WTC11 (cell line): ENCODE data around the gene PHC2. TPM values are rescaled to one million over a fixed set of nuclear protein-coding genes. Genes with fewer than 3 reads are reported as not detected.

Experiments used
- ATAC-seq: fragments of 200-7000 bp; cut with Tn5 transposase; 2 replicates; pipeline ENCODE4 v1.10.0; 2021; ENCODE audit warnings: mild to moderate bottlenecking, moderate library complexity
- CTCF ChIA-PET: fragments of 300-600 bp; sonication (Branson Sonifier 250); formaldehyde crosslinking; loops from one replicate; lab custom pipeline; 2021; ENCODE audit warnings: antibody characterized with exemption; lab: Charles Lee
- POLR2A ChIA-PET: fragments of 350-600 bp; sonication (Branson Sonifier 250); formaldehyde crosslinking; loops from one replicate; lab custom pipeline; 2021; ENCODE audit warnings: antibody characterized with exemption; lab: Charles Lee
- DNase-seq: peaks from one replicate; pipeline ENCODE4 v3.0.0; 2021; ENCODE audit warnings: low spot score
- H3K27ac Mint-ChIP-seq: 2 replicates; pipeline ENCODE4 v1.8.0; 2021; ENCODE audit warnings: mixed read lengths
- H3K27me3 Mint-ChIP-seq: 2 replicates; pipeline ENCODE4 v1.8.0; 2021; ENCODE audit warnings: low read depth, mild to moderate bottlenecking, moderate library complexity, mixed read lengths
- H3K36me3 Mint-ChIP-seq: 2 replicates; pipeline ENCODE4 v1.8.0; 2021; ENCODE audit warnings: mixed read lengths
- H3K4me1 Mint-ChIP-seq: 2 replicates; pipeline ENCODE4 v1.8.0; 2022; ENCODE audit warnings: mixed read lengths
- H3K4me3 Mint-ChIP-seq: 2 replicates; pipeline ENCODE4 v1.8.0; 2021; ENCODE audit warnings: mild to moderate bottlenecking, moderate library complexity, mixed read lengths
- H3K9me3 Mint-ChIP-seq: 2 replicates; pipeline ENCODE4 v1.8.0; 2021; ENCODE audit warnings: mixed read lengths
- CREB1 ChIP-seq: sonication (generic); formaldehyde crosslinking; IDR thresholded peaks from 2 replicates; pipeline ENCODE4 v1.8.0; 2023; ENCODE audit warnings: mild to moderate bottlenecking, missing genetic modification reagents
- CTCF ChIP-seq: fragments of 200-600 bp; IDR thresholded peaks from 2 replicates; pipeline ENCODE4 v1.8.0; 2022; ENCODE audit warnings: antibody characterized with exemption
- ESRRA ChIP-seq: sonication (generic); formaldehyde crosslinking; IDR thresholded peaks from 2 replicates; pipeline ENCODE4 v1.8.1; 2022; ENCODE audit warnings: mild to moderate bottlenecking, missing genetic modification reagents, borderline replicate concordance
- GRHL2 ChIP-seq: fragments of 250-450 bp; sonication (Bioruptor Pico); IDR thresholded peaks from 2 replicates; pipeline ENCODE4 v1.8.0; 2022; ENCODE audit warnings: mild to moderate bottlenecking, moderate library complexity; ENCODE audit not compliant: insufficient replicate concordance, severe bottlenecking
- GTF2I ChIP-seq: fragments of 250-450 bp; sonication (Bioruptor Pico); conservative IDR thresholded peaks from 2 replicates; pipeline ENCODE4 v1.4.0; 2021; ENCODE audit warnings: mild to moderate bottlenecking
- MLX ChIP-seq: sonication (generic); formaldehyde crosslinking; IDR thresholded peaks from 2 replicates; pipeline ENCODE4 v1.8.1; 2023; ENCODE audit warnings: mild to moderate bottlenecking, missing genetic modification reagents, moderate library complexity
- NFE2L1 ChIP-seq: sonication (generic); formaldehyde crosslinking; IDR thresholded peaks from 2 replicates; pipeline ENCODE4 v1.8.1; 2023; ENCODE audit warnings: missing genetic modification reagents
- NR3C1 ChIP-seq: sonication (generic); formaldehyde crosslinking; conservative IDR thresholded peaks from 2 replicates; pipeline ENCODE4 v1.8.1; 2023; ENCODE audit warnings: low read depth, mild to moderate bottlenecking, missing genetic modification reagents
- PRDM15 ChIP-seq: sonication (generic); formaldehyde crosslinking; IDR thresholded peaks from 2 replicates; pipeline ENCODE4 v1.8.0; 2022; ENCODE audit warnings: missing genetic modification reagents
- SOX15 ChIP-seq: fragments of 250-450 bp; sonication (Bioruptor Pico); IDR thresholded peaks from 2 replicates; pipeline ENCODE4 v1.9.0; 2021; ENCODE audit warnings: mild to moderate bottlenecking
- SP1 ChIP-seq: sonication (generic); formaldehyde crosslinking; conservative IDR thresholded peaks from 2 replicates; pipeline ENCODE4 v1.8.1; 2022; ENCODE audit warnings: missing genetic modification reagents
- STAT6 ChIP-seq: sonication (generic); formaldehyde crosslinking; conservative IDR thresholded peaks from 2 replicates; pipeline ENCODE4 v1.8.1; 2023; ENCODE audit warnings: mild to moderate bottlenecking, low read depth, missing genetic modification reagents, moderate library complexity
- ZBTB43 ChIP-seq: sonication (generic); formaldehyde crosslinking; IDR thresholded peaks from 2 replicates; pipeline ENCODE4 v1.8.1; 2023; ENCODE audit warnings: mild to moderate bottlenecking, missing genetic modification reagents
- ZSCAN18 ChIP-seq: fragments of 250-450 bp; sonication (Bioruptor Pico); IDR thresholded peaks from 2 replicates; pipeline ENCODE4 v2.1.2; 2022; ENCODE audit warnings: mild to moderate bottlenecking, moderate library complexity
- total RNA-seq: library from RNA; stranded (reverse); gene quantifications from 3 replicates; pipeline ENCODE4 v1.2.3, GENCODE V29; 2021

PHC2 gene
- total RNA-seq, 1 experiment from 2014 or later = 7.0 TPM

- DNase-seq (no peak), ATAC-seq (no peak)
- ChIA-PET POLR2A (no interaction called here), CTCF (no interaction called here)
- Mint-ChIP-seq H3K27me3 (peaks cover 37% of the 10 kb centered on the region), H3K4me3 (no peak overlapping the region), H3K27ac (no peak overlapping the region), H3K9me3 (no peaks in the 10 kb centered on the region), H3K36me3 (no peaks in the 10 kb centered on the region), H3K4me1 (peaks cover 18% of the 10 kb centered on the region)
- no peak for TF ChIP-seq ESRRA (CRISPR knock-in tag)
- no peak for TF ChIP-seq CREB1 (CRISPR knock-in tag)
- TF ChIP-seq GTF2I = no peak
- TF ChIP-seq ZSCAN18 (CRISPR knock-in tag) = no peak
- no peak for TF ChIP-seq SP1 (CRISPR knock-in tag)
- no peak for TF ChIP-seq SOX15
- no peak for TF ChIP-seq MLX (CRISPR knock-in tag)
- TF ChIP-seq GRHL2 (CRISPR knock-in tag) = no peak
- no peak for TF ChIP-seq NR3C1 (CRISPR knock-in tag)
- TF ChIP-seq STAT6 (CRISPR knock-in tag) = no peak
- no peak for TF ChIP-seq NFE2L1 (CRISPR knock-in tag)
- TF ChIP-seq PRDM15 = no peak
- no peak for TF ChIP-seq ZBTB43
- TF ChIP-seq CTCF = no peak
Measured at GRCh38 chr1:33435096-33435820, 4.4 kb upstream of the PHC2 start.
